ENCODE data around the gene ZNF768.

GRCh38 chr16:30521873-30522641 lies 4.3 kb downstream of the ZNF768 start:
- TF ChIP-seq GATA2 (IDR thresholded peaks at IDR 0.05; ENCODE audit: low read depth, low read length) (no peak), GATA3 (IDR thresholded peaks at IDR 0.05; ENCODE audit: low read depth, low read length) (no peak)
